Measurements from ENCODE around the gene SPDYE5.

Gene SPDYE5

DNA sequence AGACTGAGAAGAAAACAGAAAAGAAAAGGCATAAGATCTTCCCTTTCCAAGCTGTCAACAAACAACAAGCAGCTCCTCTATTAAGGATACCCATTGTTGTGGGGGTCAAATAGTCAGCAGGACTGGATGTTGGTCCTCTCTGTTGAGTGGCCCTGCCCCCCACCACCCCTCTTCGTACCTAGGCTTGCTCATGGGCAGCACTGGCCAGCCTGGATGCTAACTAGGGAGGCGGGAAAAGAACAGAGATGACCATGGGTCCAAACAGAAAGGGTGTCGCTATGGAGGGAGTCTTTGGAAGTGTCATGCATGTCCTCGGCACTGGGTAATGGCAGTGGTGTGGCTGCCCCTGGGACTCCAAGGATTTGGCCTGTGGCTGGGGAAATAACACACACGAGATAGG lies 45.6 kb downstream of the SPDYE5 start:
- 88 to 91% methylated on average over 4 to 5 of the region's 5 CpGs for WGBS, 2 experiments (ENCODE audit: insufficient coverage in 2 of 2)

DNA sequence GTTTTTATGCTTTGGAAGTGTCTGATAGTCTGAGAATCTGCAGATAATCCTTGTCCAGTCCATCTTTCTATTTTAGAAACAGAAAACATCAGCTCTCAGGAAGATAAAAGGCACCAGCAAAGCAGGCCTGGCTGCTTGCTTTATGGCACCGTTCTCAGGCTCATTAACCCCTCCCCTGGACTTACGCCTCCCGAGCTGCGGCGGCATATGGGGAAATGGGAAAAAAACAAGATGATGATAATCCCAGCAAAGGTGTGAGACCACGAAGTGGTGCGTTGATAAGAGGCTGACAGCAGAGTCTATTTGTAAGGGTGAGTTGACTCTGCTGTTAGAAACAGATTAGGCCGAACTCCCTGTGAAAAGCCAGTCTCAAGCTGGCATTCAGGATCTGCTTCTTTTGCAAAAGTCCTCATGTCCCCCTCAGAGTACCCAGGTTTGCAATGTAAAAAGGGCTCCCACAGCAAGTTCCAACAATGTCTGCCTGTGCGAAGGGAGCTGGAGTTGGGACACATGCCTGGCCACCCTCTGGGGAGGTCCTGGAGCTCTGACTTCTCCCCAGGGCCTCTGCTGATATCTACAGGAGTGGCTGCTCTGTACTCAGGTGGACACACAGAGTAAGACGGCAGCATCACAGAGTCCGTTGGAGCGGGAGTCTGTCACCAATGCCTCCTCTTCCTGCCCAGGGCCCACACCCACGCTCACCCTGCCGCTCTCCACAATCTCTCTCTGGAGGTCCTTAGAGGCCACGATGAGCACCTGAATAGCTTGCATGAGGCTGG lies 54.3 kb downstream of the SPDYE5 start:
- WGBS, 2 experiments (ENCODE audit: insufficient coverage in 2 of 2): 83 to 91% methylated on average over 10 to 15 of the region's 15 CpGs
- no peak overlapping the region for H3K27ac ChIP-seq (ENCODE audit: low read depth, low read length, severe bottlenecking)
- H3K4me1 ChIP-seq (ENCODE audit: control insufficient read depth, insufficient read depth, low read length, poor library complexity, severe bottlenecking): no peaks in the 10 kb centered on the region
- peaks cover 70% of the 10 kb centered on the region for H3K36me3 ChIP-seq (ENCODE audit: control insufficient read depth, insufficient read depth, low read length)
- no peak overlapping the region for H3K4me3 ChIP-seq (ENCODE audit: extremely low read depth, insufficient read depth, low read length, poor library complexity, severe bottlenecking)
- H3K9me3 ChIP-seq (ENCODE audit: control insufficient read depth, low read length): no peaks in the 10 kb centered on the region

More for the DNA sequence above, 45.6 kb downstream of the SPDYE5 start:
- no peak overlapping the region for H3K4me3 ChIP-seq (ENCODE audit: extremely low read depth, insufficient read depth, low read length, poor library complexity, severe bottlenecking)
- H3K4me1 ChIP-seq (ENCODE audit: control insufficient read depth, insufficient read depth, low read length, poor library complexity, severe bottlenecking): peaks cover 7% of the 10 kb centered on the region
- peaks cover 62% of the 10 kb centered on the region for H3K36me3 ChIP-seq (ENCODE audit: control insufficient read depth, insufficient read depth, low read length)
- H3K27ac ChIP-seq (ENCODE audit: low read depth, low read length, severe bottlenecking): no peak overlapping the region
- H3K9me3 ChIP-seq (ENCODE audit: control insufficient read depth, low read length): no peaks in the 10 kb centered on the region
